OCI-LY7 (cell line): Measurements from ENCODE around the gene TRIM26. TPM values are rescaled to one million over a fixed set of nuclear protein-coding genes. Genes with fewer than 3 reads are reported as not detected.

Source experiments
- BruUV-seq: library from RNA; stranded (reverse); fragments of 400-500 nt; replicated peaks from 2 replicates; lab custom pipeline; 2021; lab: Mats Ljungman, UMichigan
- CTCF ChIA-PET: fragments of 300-600 bp; sonication (Branson Sonifier 250); formaldehyde crosslinking; loops from one replicate; lab custom pipeline; 2022; ENCODE audit warnings: antibody characterized with exemption; ENCODE audit not compliant: unreplicated experiment; lab: Charles Lee
- POLR2A ChIA-PET: fragments of 300-600 bp; sonication (Branson Sonifier 250); formaldehyde crosslinking; loops from one replicate; lab custom pipeline; 2022; ENCODE audit warnings: antibody characterized with exemption; lab: Charles Lee
- DNase-seq: peaks from one replicate; pipeline ENCODE4 v3.0.0-alpha.2; 2015; ENCODE audit warnings: low spot score
- H2AFZ ChIP-seq: fragments of 200-600 bp; sonication (generic), shearing (Covaris generic); 2 replicates; pipeline ENCODE4 v1.6.1; 2014; ENCODE audit warnings: mild to moderate bottlenecking, antibody characterized with exemption, low read length, moderate library complexity
- H3K27ac ChIP-seq: fragments of 200-600 bp; sonication (generic); 2 replicates; pipeline ENCODE4 v1.5.1; 2014; ENCODE audit warnings: mixed run types, low read depth, mild to moderate bottlenecking, moderate library complexity, low read length, inconsistent platforms; ENCODE audit not compliant: poor library complexity, severe bottlenecking
- H3K36me3 ChIP-seq: fragments of 200-600 bp; sonication (generic); 2 replicates; pipeline ENCODE4 v1.6.1; 2014; ENCODE audit warnings: mild to moderate bottlenecking, antibody characterized with exemption, low read length, moderate library complexity, mixed read lengths; ENCODE audit not compliant: insufficient read depth
- H3K4me1 ChIP-seq: fragments of 200-600 bp; sonication (generic); 2 replicates; pipeline ENCODE4 v1.5.1; 2014; ENCODE audit warnings: mild to moderate bottlenecking, low read length; ENCODE audit not compliant: insufficient read depth, poor library complexity, severe bottlenecking
- H3K4me2 ChIP-seq: fragments of 200-600 bp; sonication (generic); 2 replicates; pipeline ENCODE4 v1.6.1; 2014; ENCODE audit warnings: mild to moderate bottlenecking, low read length
- H3K4me3 ChIP-seq: fragments of 200-600 bp; sonication (generic); 2 replicates; pipeline ENCODE4 v1.5.1; 2014; ENCODE audit warnings: mild to moderate bottlenecking, low read depth, low read length; ENCODE audit not compliant: poor library complexity, severe bottlenecking
- H3K79me2 ChIP-seq: fragments of 200-600 bp; sonication (generic); 2 replicates; pipeline ENCODE4 v1.6.1; 2016; ENCODE audit warnings: low read depth, mild to moderate bottlenecking, low read length, moderate library complexity, mixed read lengths; ENCODE audit not compliant: insufficient read depth
- H3K9me2 ChIP-seq: fragments of 200-600 bp; sonication (generic); 2 replicates; pipeline ENCODE4 v1.6.1; 2016; ENCODE audit warnings: mild to moderate bottlenecking, low read length, mixed read lengths; ENCODE audit not compliant: insufficient read depth
- H3K9me3 ChIP-seq: fragments of 200-600 bp; sonication (generic); 2 replicates; pipeline ENCODE4 v1.6.1; 2014; ENCODE audit warnings: mild to moderate bottlenecking, mixed run types, low read length, mixed read lengths
- H4K20me1 ChIP-seq: fragments of 200-600 bp; sonication (generic); 2 replicates; pipeline ENCODE4 v1.6.1; 2014; ENCODE audit warnings: mild to moderate bottlenecking, antibody characterized with exemption, low read length, moderate library complexity, mixed read lengths; ENCODE audit not compliant: insufficient read depth
- CTCF ChIP-seq: fragments of 200-600 bp; sonication (generic); conservative IDR thresholded peaks from 2 replicates; pipeline ENCODE4 v1.5.1; 2014; ENCODE audit warnings: mild to moderate bottlenecking, antibody characterized with exemption, low read length, moderate library complexity, mixed read lengths
- EZH2phosphoT487 ChIP-seq: fragments of 200-600 bp; sonication (generic); IDR thresholded peaks from 2 replicates; pipeline ENCODE4 v1.6.1; 2018; ENCODE audit warnings: low read depth, borderline replicate concordance, mild to moderate bottlenecking, mixed run types, antibody characterized with exemption, low read length, moderate library complexity, mixed read lengths
- intact Hi-C: fragments of 100-400 bp; cut with micrococcal nuclease; formaldehyde crosslinking; loops from one replicate; pipeline ENCODE4 v1.10.0; 2022; ENCODE audit not compliant: unreplicated experiment
- total RNA-seq, 2 experiments: library from RNA; depleted of rRNA in 1 of 2; stranded (reverse); fragments of >200 nt in 1 of 2; shearing (Covaris generic) in 1 of 2; gene quantifications; 2 replicates each; pipeline ENCODE4 v1.2.3, GENCODE V29; 2014 to 2022

TRIM26 gene
- total RNA-seq, 2 experiments from 2014 or later, result 53.2 to 53.3 TPM

DNA sequence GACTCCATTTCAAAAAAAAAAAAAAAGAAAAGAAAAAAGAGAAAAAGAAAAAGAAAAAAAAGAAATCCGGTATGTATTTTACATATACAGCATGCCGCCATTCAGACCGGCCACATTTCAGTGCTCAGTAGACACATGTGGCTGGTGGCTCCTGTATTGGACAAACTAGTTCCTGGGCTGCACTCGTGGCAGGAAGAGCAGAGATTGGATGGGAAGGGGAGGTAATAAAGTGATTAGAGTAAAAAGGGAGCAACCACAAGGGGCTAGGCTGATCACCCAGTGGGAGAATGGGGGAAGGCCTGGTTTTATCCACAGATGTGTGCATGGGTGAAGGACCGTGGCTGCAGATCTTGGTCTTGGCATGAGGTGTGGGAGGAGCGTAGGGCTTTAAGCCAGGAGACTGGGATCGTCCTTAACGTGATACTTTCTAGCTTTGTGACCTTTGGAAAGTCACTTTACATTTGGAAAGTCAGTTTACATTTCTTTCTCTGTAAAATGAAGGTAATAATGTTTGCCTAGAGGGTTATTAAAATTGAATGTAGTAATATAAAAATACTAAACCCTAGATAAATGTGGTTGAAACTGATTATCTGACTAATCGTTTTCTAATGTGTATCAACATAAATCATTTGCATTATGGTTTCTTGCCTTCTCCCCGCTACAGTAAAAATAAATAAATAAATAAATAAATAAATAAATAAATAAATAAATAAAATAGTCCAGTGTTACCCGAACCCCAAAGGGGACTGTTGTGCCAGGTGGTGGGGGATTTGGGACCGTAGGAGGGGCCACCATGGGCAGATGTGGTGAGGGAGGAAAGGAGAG lies 50.7 kb downstream of the TRIM26 start:
- no peaks in the 10 kb centered on the region for H4K20me1 ChIP-seq
- H3K4me2 ChIP-seq, result no peak overlapping the region
- ChIA-PET POLR2A (no interaction called here), CTCF (no interaction called here)
- no peak overlapping the region for H3K4me3 ChIP-seq
- TF ChIP-seq CTCF (no peak), EZH2phosphoT487 (no peak)
- intact Hi-C loops, result no loop called here
- H3K9me2 ChIP-seq, result no peaks in the 10 kb centered on the region
- H3K79me2 ChIP-seq, result no peaks in the 10 kb centered on the region
- DNase-seq, result no peak
- H3K36me3 ChIP-seq, result no peaks in the 10 kb centered on the region
- BruUV-seq, result no TSS peak
- H3K9me3 ChIP-seq, result no peaks in the 10 kb centered on the region
- no peak overlapping the region for H3K27ac ChIP-seq
- H2AFZ ChIP-seq, result no peak overlapping the region
- H3K4me1 ChIP-seq, result no peaks in the 10 kb centered on the region

DNA sequence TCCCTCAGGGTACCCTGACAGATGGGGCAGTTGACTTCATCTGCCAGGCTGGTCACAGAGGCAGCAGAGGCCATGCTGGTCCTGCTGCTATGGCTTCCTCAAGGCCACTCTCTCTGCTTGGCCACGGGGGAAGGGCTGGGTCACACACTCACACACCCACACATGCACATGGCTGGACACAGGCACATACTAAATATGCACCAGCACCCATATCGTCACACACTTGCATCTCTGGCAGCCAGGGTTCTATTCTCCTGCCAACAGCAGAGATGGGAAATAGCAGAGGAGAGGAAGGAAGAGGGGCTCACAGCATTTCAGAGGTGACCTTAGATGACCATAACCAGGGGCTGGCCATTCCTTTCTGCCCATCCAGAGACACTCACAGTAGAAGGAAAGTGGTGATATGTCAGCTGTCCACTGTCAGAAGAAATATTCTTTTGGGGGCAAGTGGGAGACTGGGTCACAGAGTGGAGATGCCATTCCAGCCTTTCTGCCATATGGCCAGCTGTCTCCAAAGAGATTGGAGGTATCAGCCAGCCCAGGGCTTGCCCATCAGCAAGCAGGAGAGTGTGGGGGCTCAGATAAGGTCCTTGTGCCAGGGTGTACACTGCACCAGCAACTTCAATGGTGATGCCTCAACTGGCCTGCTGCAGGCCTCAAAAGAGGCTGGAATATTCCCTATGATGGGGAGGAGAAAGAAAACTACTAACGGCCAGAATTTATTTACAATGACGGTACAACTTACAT lies 52.2 kb downstream of the TRIM26 start, which contains the start of gene TRIM10:
TRIM10 (minus strand) TSS at position 427 of the 747 bp plus-strand sequence; CDS start at position 74, 353 bp downstream.
- no peak within 1 kb of the TSS for H2AFZ ChIP-seq
- BruUV-seq, result no TSS peak
- no peak for TF ChIP-seq EZH2phosphoT487
- no peak for TF ChIP-seq CTCF

More for the DNA sequence above, 52.2 kb downstream of the TRIM26 start, which contains the start of gene TRIM10:
- Histone ChIP-seq H3K4me2 (no peak within 1 kb of the TSS), H3K36me3 (no peaks in the 10 kb centered on the region), H3K4me1 (no peaks in the 10 kb centered on the region), H3K9me3 (no peaks in the 10 kb centered on the region), H3K4me3 (no peak within 1 kb of the TSS), H4K20me1 (no peaks in the 10 kb centered on the region), H3K79me2 (no peaks in the 10 kb centered on the region), H3K27ac (no peak within 1 kb of the TSS), H3K9me2 (no peaks in the 10 kb centered on the region)
- ChIA-PET CTCF (no interaction called here), POLR2A (no interaction called here)
- intact Hi-C loops, result no loop called here
- DNase-seq, result no peak
